Measurements from ENCODE around the gene SLC25A52.

SLC25A52 gene

DNA sequence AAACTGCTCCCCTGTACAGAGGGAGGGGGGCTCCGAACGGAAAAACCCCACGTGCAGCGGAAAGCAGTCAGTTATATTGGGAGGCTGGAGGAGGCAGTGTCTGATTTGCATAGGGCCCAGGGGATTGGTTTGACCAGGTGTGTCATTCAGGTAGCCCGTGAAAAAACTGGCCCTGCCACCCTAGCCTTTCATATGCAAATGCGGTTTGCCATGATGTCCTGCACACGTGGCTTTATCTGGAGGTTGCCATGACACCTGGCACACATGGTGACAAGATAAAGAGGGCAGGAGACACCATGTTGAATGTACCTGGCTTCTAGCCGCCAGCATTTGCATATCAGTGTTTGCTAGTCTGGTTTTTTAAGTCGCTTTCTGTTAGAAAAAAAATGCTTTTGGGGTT is 20.5 kb downstream of the SLC25A52 start:
- Histone ChIP-seq H3K4me2 (ENCODE audit: low read length) (no peak overlapping the region), H4K20me1 (ENCODE audit: insufficient read depth, low read length) (no peaks in the 10 kb centered on the region), H3K79me2 (ENCODE audit: insufficient read depth, low read length) (no peaks in the 10 kb centered on the region), H3K9me2 (ENCODE audit: low read depth, low read length) (no peaks in the 10 kb centered on the region), H3K9me3 (ENCODE audit: low read length) (peaks cover 3% of the 10 kb centered on the region; the same call in 1 of the 2 replicates), H3F3A (ENCODE audit: insufficient read depth, low read length) (no peaks in the 10 kb centered on the region), H3K4me3 (ENCODE audit: low read depth, low read length, poor library complexity, severe bottlenecking) (no peak overlapping the region), H3K9ac (ENCODE audit: low read length) (no peak overlapping the region), H2AFZ (ENCODE audit: low read length) (0 out of 2 replicates have a peak overlapping the region, but pooled peaks have one; percentile 63), H3K27ac (ENCODE audit: low read depth, low read length, poor library complexity, severe bottlenecking) (no peak overlapping the region), H3K36me3 (ENCODE audit: insufficient read depth, low read length) (no peaks in the 10 kb centered on the region), H3K4me1 (ENCODE audit: insufficient read depth, low read length, severe bottlenecking) (peaks cover 9% of the 10 kb centered on the region), H3K27me3 (ENCODE audit: insufficient read depth, low read length) (no peaks in the 10 kb centered on the region; the same call in 1 of the 2 replicates)
- TF ChIP-seq CTCF (IDR thresholded peaks at IDR 0.05; ENCODE audit: low read length) (no peak), EZH2 (IDR thresholded peaks at IDR 0.05; ENCODE audit: borderline replicate concordance, low read length) (no peak)

DNA sequence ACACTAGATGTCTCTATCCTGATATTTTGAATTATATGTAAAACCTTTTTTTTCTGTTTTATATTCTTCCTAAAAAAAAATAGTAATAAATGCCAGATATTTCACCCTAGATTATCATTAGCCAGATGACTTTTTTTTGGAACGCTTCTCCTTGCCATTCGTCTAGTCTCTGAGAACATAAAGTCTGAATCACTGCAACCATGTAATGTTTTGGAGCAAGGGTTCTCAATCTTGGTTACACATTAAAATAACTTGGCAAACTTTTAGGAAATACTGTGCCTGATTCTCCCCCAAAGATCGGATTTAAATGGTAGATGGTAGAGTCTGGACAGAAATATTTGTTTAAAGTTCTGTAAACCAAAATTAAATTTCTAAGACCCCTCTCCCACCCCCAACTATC is 21.0 kb downstream of the SLC25A52 start:
- Histone ChIP-seq H3K9ac (ENCODE audit: low read length) (no peak overlapping the region), H3K36me3 (ENCODE audit: insufficient read depth, low read length) (no peaks in the 10 kb centered on the region), H4K20me1 (ENCODE audit: insufficient read depth, low read length) (no peaks in the 10 kb centered on the region), H3K4me2 (ENCODE audit: low read length) (no peak overlapping the region), H3K9me2 (ENCODE audit: low read depth, low read length) (no peaks in the 10 kb centered on the region), H3F3A (ENCODE audit: insufficient read depth, low read length) (no peaks in the 10 kb centered on the region), H3K4me1 (ENCODE audit: insufficient read depth, low read length, severe bottlenecking) (peaks cover 9% of the 10 kb centered on the region), H3K27me3 (ENCODE audit: insufficient read depth, low read length) (no peaks in the 10 kb centered on the region; the same call in 1 of the 2 replicates), H3K4me3 (ENCODE audit: low read depth, low read length, poor library complexity, severe bottlenecking) (no peak overlapping the region), H2AFZ (ENCODE audit: low read length) (no peak overlapping the region), H3K9me3 (ENCODE audit: low read length) (peaks cover 3% of the 10 kb centered on the region; the same call in 1 of the 2 replicates), H3K27ac (ENCODE audit: low read depth, low read length, poor library complexity, severe bottlenecking) (no peak overlapping the region), H3K79me2 (ENCODE audit: insufficient read depth, low read length) (no peaks in the 10 kb centered on the region)
- TF ChIP-seq CTCF (IDR thresholded peaks at IDR 0.05; ENCODE audit: low read length) (no peak), EZH2 (IDR thresholded peaks at IDR 0.05; ENCODE audit: borderline replicate concordance, low read length) (no peak)

- no peaks in the 10 kb centered on the region for H4K20me1 ChIP-seq (ENCODE audit: insufficient read depth, low read length)
- TF ChIP-seq EZH2 (IDR thresholded peaks at IDR 0.05; ENCODE audit: borderline replicate concordance, low read length) (no peak), CTCF (IDR thresholded peaks at IDR 0.05; ENCODE audit: low read length) (no peak)
- no peak overlapping the region for H3K4me2 ChIP-seq (ENCODE audit: low read length)
- H3K4me3 ChIP-seq (ENCODE audit: low read depth, low read length, poor library complexity, severe bottlenecking): no peak overlapping the region
- peaks cover 9% of the 10 kb centered on the region for H3K4me1 ChIP-seq (ENCODE audit: insufficient read depth, low read length, severe bottlenecking)
- H3K27me3 ChIP-seq (ENCODE audit: insufficient read depth, low read length): no peaks in the 10 kb centered on the region; the same call in 1 of the 2 replicates
- peaks cover 3% of the 10 kb centered on the region; the same call in 1 of the 2 replicates for H3K9me3 ChIP-seq (ENCODE audit: low read length)
- H3K79me2 ChIP-seq (ENCODE audit: insufficient read depth, low read length): no peaks in the 10 kb centered on the region
- no peak overlapping the region for H2AFZ ChIP-seq (ENCODE audit: low read length)
- H3K27ac ChIP-seq (ENCODE audit: low read depth, low read length, poor library complexity, severe bottlenecking): no peak overlapping the region
- no peak overlapping the region for H3K9ac ChIP-seq (ENCODE audit: low read length)
- H3F3A ChIP-seq (ENCODE audit: insufficient read depth, low read length): no peaks in the 10 kb centered on the region
- H3K36me3 ChIP-seq (ENCODE audit: insufficient read depth, low read length): no peaks in the 10 kb centered on the region
- no peaks in the 10 kb centered on the region for H3K9me2 ChIP-seq (ENCODE audit: low read depth, low read length)
Measured at GRCh38 chr18:31738460-31739407, 21.9 kb downstream of the SLC25A52 start.
